Keratinocyte (primary cell): ENCODE data around the gene GYS2. TPM values are rescaled to one million over a fixed set of nuclear protein-coding genes. Genes with fewer than 3 reads are reported as not detected.

Experiments used
- DNase-seq: peaks from one replicate; pipeline ENCODE4 v3.0.0-alpha.2; 2011; ENCODE audit warnings: low read depth, missing footprints, low spot score
- FAIRE-seq: peaks from 2 replicates; lab custom pipeline; 2011; peaks lifted over from hg19 to GRCh38; lab: Jason Lieb, UNC
- H2AFZ ChIP-seq: 2 replicates; pipeline ENCODE4 v1.6.0; 2012; ENCODE audit warnings: low read length, control low read depth, inconsistent platforms; ENCODE audit not compliant: control insufficient read depth
- H3K27ac ChIP-seq: 2 replicates; pipeline ENCODE4 v1.5.1; 2011; ENCODE audit warnings: low read length; ENCODE audit not compliant: control insufficient read depth, insufficient read depth
- H3K27me3 ChIP-seq: 3 replicates; pipeline ENCODE4 v1.6.0; 2011; ENCODE audit warnings: low read length; ENCODE audit not compliant: control insufficient read depth, insufficient read depth; ENCODE audit errors: extremely low read depth
- H3K36me3 ChIP-seq, 2 experiments: 2 replicates in 1 of 2; 3 replicates in 1 of 2; pipeline ENCODE4 v1.5.1; 2011; ENCODE audit warnings: low read length in 2 of 2, mild to moderate bottlenecking in 1 of 2; ENCODE audit not compliant: control insufficient read depth in 2 of 2, insufficient read depth in 2 of 2; ENCODE audit errors: extremely low read depth in 1 of 2
- H3K4me1 ChIP-seq: 3 replicates; pipeline ENCODE4 v1.5.1; 2011; ENCODE audit warnings: low read length; ENCODE audit not compliant: control insufficient read depth, insufficient read depth; ENCODE audit errors: extremely low read depth
- H3K4me2 ChIP-seq: 3 replicates; pipeline ENCODE4 v1.6.0; 2011; ENCODE audit warnings: low read depth, low read length; ENCODE audit not compliant: control insufficient read depth, insufficient read depth; ENCODE audit errors: extremely low read depth
- H3K4me3 ChIP-seq, 3 experiments: fragments of 200-600 bp in 1 of 3; sonication (generic) in 1 of 3; 2 replicates in 2 of 3; 3 replicates in 1 of 3; pipeline ENCODE4 v1.5.1; 2011 to 2016; ENCODE audit warnings: low read length in 3 of 3, mild to moderate bottlenecking in 3 of 3, control low read depth in 2 of 3, inconsistent platforms in 1 of 3, low read depth in 1 of 3, mixed read lengths in 1 of 3, mixed run types in 1 of 3, moderate library complexity in 1 of 3; ENCODE audit not compliant: control insufficient read depth in 2 of 3, insufficient read depth in 2 of 3; ENCODE audit errors: extremely low read depth in 1 of 3
- H3K79me2 ChIP-seq: 2 replicates; pipeline ENCODE4 v1.6.0; 2012; ENCODE audit warnings: low read length; ENCODE audit not compliant: control insufficient read depth, insufficient read depth
- H3K9ac ChIP-seq: 3 replicates; pipeline ENCODE4 v1.6.0; 2011; ENCODE audit warnings: low read length; ENCODE audit not compliant: control insufficient read depth, insufficient read depth; ENCODE audit errors: extremely low read depth
- H3K9me1 ChIP-seq: 3 replicates; pipeline ENCODE4 v1.6.0; 2011; ENCODE audit warnings: low read length; ENCODE audit not compliant: control insufficient read depth, insufficient read depth; ENCODE audit errors: extremely low read depth
- H3K9me3 ChIP-seq: 2 replicates; pipeline ENCODE4 v1.5.1; 2012; ENCODE audit warnings: low read depth, low read length; ENCODE audit not compliant: control insufficient read depth
- H4K20me1 ChIP-seq: 3 replicates; pipeline ENCODE4 v1.6.0; 2011; ENCODE audit warnings: low read length; ENCODE audit not compliant: control insufficient read depth, insufficient read depth; ENCODE audit errors: extremely low read depth
- EZH2 ChIP-seq: IDR thresholded peaks from one replicate; pipeline ENCODE4 v1.6.1; 2012; ENCODE audit warnings: inconsistent platforms, mild to moderate bottlenecking, low read length, moderate library complexity
- dilution Hi-C: fragments of 300-500 bp; cut with MboI; formaldehyde crosslinking; loops from one replicate; pipeline ENCODE4 v1.7.0; 2020; ENCODE audit warnings: low sequenced_read_pairs; ENCODE audit not compliant: extremely low pct_ligation_motif_present
- polyA plus RNA-seq, 5 experiments: library from polyadenylated mRNA; depleted of rRNA in 3 of 5; stranded (reverse) in 3 of 5; stranded (forward) in 1 of 5; unstranded in 1 of 5; fragments of >200 nt; gene quantifications; 1 replicate in 1 of 5; 2 replicates in 3 of 5; 3 replicates in 1 of 5; pipeline versions ENCODE4 v1.2.1 to v1.2.3, GENCODE V29; 2011 to 2012; ENCODE audit warnings: missing spikeins in 2 of 5, low read depth in 1 of 5, low replicate concordance in 1 of 5
- TF ChIP-seq, protein P1 (sequence below), 3 experiments: IDR thresholded peaks in 1 of 3; conservative IDR thresholded peaks in 1 of 3; optimal IDR thresholded peaks in 1 of 3; 2 replicates in 2 of 3; 3 replicates in 1 of 3; pipeline versions ENCODE3 to v1.5.1; 2011; ENCODE audit warnings: low read length in 3 of 3, mild to moderate bottlenecking in 3 of 3, moderate library complexity in 2 of 3, control low read depth in 1 of 3, inconsistent platforms in 1 of 3; ENCODE audit not compliant: insufficient read depth in 2 of 3; ENCODE audit errors: extremely low read depth in 1 of 3

GYS2 gene
- polyA plus RNA-seq, 1 donor (not counting 4 experiments of a cell fraction or from before 2014, with no cell fraction given), result not detected

DNA sequence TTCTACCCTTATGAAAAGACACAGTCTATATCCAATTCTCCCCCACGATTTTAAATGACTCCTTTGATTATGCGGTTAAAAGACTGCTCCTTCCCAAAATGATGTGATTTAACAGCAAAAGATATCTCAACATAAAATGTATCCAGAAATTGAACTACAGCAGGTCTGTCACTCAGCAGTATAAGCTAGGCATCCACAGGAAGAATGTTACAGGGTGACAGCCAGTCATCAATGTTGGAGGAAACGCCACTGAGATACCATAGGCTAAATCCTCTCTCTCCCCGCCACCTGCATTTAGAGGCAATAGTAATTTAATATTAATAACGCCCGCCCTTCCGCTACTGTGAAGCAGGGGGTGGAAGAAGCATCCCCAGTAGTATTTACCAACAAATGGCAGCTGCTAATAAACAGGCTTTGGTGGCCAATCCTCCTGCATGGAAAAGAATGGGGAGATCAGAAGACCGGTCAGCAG lies 103.8 kb downstream of the GYS2 start:
- Histone ChIP-seq H3K36me3 (peaks cover 9 to 25% of the 10 kb centered on the region in 2 experiments), H3K4me2 (peak overlapping the region; percentile 96), H3K27ac (peak overlapping the region; percentile 78), H3K9ac (peak overlapping the region; percentile 93), H3K27me3 (no peaks in the 10 kb centered on the region), H3K79me2 (peaks cover 53% of the 10 kb centered on the region), H3K4me3 (peak overlapping the region; percentile 82 to 97 (median 95)), H3K4me1 (peaks cover 13% of the 10 kb centered on the region), H3K9me1 (no peaks in the 10 kb centered on the region), H3K9me3 (no peaks in the 10 kb centered on the region), H4K20me1 (no peaks in the 10 kb centered on the region), H2AFZ (peak overlapping the region; percentile 99)
- FAIRE-seq, result no peak
- no peak for DNase-seq
- TF ChIP-seq EZH2, result no peak
- TF ChIP-seq, protein P1, sequence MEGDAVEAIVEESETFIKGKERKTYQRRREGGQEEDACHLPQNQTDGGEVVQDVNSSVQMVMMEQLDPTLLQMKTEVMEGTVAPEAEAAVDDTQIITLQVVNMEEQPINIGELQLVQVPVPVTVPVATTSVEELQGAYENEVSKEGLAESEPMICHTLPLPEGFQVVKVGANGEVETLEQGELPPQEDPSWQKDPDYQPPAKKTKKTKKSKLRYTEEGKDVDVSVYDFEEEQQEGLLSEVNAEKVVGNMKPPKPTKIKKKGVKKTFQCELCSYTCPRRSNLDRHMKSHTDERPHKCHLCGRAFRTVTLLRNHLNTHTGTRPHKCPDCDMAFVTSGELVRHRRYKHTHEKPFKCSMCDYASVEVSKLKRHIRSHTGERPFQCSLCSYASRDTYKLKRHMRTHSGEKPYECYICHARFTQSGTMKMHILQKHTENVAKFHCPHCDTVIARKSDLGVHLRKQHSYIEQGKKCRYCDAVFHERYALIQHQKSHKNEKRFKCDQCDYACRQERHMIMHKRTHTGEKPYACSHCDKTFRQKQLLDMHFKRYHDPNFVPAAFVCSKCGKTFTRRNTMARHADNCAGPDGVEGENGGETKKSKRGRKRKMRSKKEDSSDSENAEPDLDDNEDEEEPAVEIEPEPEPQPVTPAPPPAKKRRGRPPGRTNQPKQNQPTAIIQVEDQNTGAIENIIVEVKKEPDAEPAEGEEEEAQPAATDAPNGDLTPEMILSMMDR (optimal IDR thresholded peaks at IDR 0.05 in 1 of 3, IDR thresholded peaks at IDR 0.05 in 1 of 3, conservative IDR thresholded peaks at IDR 0.05 in 1 of 3; ENCODE audit: extremely low read depth in 1 of 3, insufficient read depth in 2 of 3, low read length in 3 of 3), result no peak
- dilution Hi-C loops, result no loop called here

DNA sequence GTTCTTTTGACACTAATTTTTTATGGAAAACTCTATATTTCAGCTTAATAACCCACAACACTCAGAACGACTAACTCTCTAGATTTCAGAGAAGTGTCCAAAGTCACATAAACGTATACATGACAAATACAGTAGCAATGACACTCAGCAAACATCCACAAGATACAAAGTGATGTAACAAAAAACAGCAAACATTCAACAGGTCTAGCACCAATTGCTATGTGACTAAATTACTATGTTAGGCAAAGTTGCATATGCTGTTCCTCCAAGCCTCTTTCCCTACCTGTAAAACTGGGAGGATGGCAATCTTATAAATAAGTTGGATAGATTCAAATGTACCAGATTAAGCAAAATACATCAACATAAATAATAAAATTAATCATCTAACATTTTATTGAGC lies 104.9 kb downstream of the GYS2 start:
- no peak overlapping the region for H3K9ac ChIP-seq
- no peaks in the 10 kb centered on the region for H3K9me1 ChIP-seq
- no peak overlapping the region for H3K4me3 ChIP-seq
- H3K9me3 ChIP-seq, result no peaks in the 10 kb centered on the region
- H3K4me2 ChIP-seq, result no peak overlapping the region
- no peak for FAIRE-seq
- peaks cover 11 to 27% of the 10 kb centered on the region in 2 experiments for H3K36me3 ChIP-seq
- no peak overlapping the region for H3K27ac ChIP-seq
- H2AFZ ChIP-seq, result no peak overlapping the region
- dilution Hi-C loops, result no loop called here
- no peaks in the 10 kb centered on the region for H3K27me3 ChIP-seq
- H4K20me1 ChIP-seq, result no peaks in the 10 kb centered on the region
- DNase-seq, result no peak
- peaks cover 43% of the 10 kb centered on the region for H3K79me2 ChIP-seq
- peaks cover 13% of the 10 kb centered on the region for H3K4me1 ChIP-seq
- no peak for TF ChIP-seq EZH2
- TF ChIP-seq, protein P1 (optimal IDR thresholded peaks at IDR 0.05 in 1 of 3, IDR thresholded peaks at IDR 0.05 in 1 of 3, conservative IDR thresholded peaks at IDR 0.05 in 1 of 3; ENCODE audit: extremely low read depth in 1 of 3, insufficient read depth in 2 of 3, low read length in 3 of 3), result no peak

Other genes starting within 250 kb of the GYS2 start
- gene IAPP, start 231.9 kb downstream of the GYS2 start, polyA plus RNA-seq, result not detected in 3 replicates
- gene PYROXD1, start 167.2 kb downstream of the GYS2 start, polyA plus RNA-seq, result 18.8 to 28.1 TPM (median 19.1 TPM) in 3 replicates
- 23.9 to 41.9 TPM (median 29.5 TPM) in 3 replicates for gene RECQL, start 103.2 kb downstream of the GYS2 start, polyA plus RNA-seq
- gene GOLT1B, start 103.1 kb downstream of the GYS2 start, polyA plus RNA-seq, result 12.0 to 25.8 TPM (median 16.7 TPM) in 3 replicates
- gene SPX, start 78.6 kb downstream of the GYS2 start, polyA plus RNA-seq, result 0.07 to 0.12 TPM (median 0.12 TPM) in 3 replicates
- gene LDHB, start 53.0 kb upstream of the GYS2 start, polyA plus RNA-seq, result 500 to 1,063 TPM (median 707 TPM) in 3 replicates
- not detected in 3 replicates for gene KCNJ8, start 169.9 kb upstream of the GYS2 start, polyA plus RNA-seq